H1 (cell line): ENCODE data around the gene FSTL4. TPM values are rescaled to one million over a fixed set of nuclear protein-coding genes. Genes with fewer than 3 reads are reported as not detected.

Experiments used
- GABPA ChIP-seq: IDR thresholded peaks from 2 replicates; pipeline ENCODE4 v1.6.1; 2011; ENCODE audit warnings: mild to moderate bottlenecking, low read length, moderate library complexity, borderline replicate concordance; ENCODE audit not compliant: insufficient read depth
- SIX5 ChIP-seq: IDR thresholded peaks from 2 replicates; pipeline ENCODE4 v1.6.1; 2011; ENCODE audit warnings: mild to moderate bottlenecking, low read depth, low read length
- SP1 ChIP-seq: IDR thresholded peaks from 2 replicates; pipeline ENCODE4 v1.6.1; 2011; ENCODE audit warnings: low read depth, low read length
- polyA plus RNA-seq, 7 experiments: library from polyadenylated mRNA; depleted of rRNA in 3 of 7; stranded (reverse) in 5 of 7; unstranded in 2 of 7; fragments of >200 nt in 5 of 7; fragments of 200-250 nt in 2 of 7; gene quantifications; 1 replicate in 5 of 7; 2 replicates in 1 of 7; 4 replicates in 1 of 7; pipeline versions ENCODE4 v1.2.1 to v1.2.3, GENCODE V29; 2011 to 2013; ENCODE audit warnings: missing spikeins in 2 of 7, mixed read lengths in 2 of 7
- total RNA-seq: library from RNA; stranded (reverse); fragmentation: NEBNext Ultra II Directional; extraction: Animal tissue kit (Norgen Biotek cat#: 25700); gene quantifications from 2 replicates; pipeline ENCODE4 v1.2.1, GENCODE V29; 2021

Gene FSTL4
- total and polyA plus RNA-seq, 2 of the 8 experiments (the other 6 are each of a cell fraction or from before 2014, with no cell fraction given), result 3.1 to 4.1 TPM

DNA sequence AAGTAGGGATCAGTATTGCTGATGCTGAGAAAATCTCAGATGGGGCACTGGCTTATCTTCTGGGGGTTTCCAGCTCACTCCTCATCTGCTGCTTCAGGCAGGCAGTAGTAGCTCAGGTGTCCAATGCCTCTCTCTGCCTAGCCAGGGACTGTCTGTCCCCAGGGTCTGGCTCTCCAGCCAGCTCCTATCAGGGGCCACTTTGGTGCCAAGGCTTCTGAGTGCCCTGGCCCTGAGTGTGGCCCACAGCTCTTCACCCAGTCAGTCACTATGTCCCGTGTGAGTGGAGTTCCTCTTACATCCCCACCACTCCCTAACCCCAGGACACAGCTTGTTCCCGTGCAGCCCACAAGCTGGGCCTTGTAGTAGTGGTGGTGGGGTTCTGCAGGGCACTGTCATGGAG, 309.0 kb downstream of the FSTL4 start (continued):
- TF ChIP-seq GABPA (no peak), SP1 (no peak), SIX5 (no peak)
